ENCODE measurements around the gene STIL.
"Not testable (repeated sequence)": the region's sequence is repeated elsewhere in the genome, so short reads cannot be mapped to it uniquely, and the experiment has no call there.

The STIL gene

GRCh38 chr1:47313915-47314664 lies at the start of gene STIL:
Gene STIL (minus strand): TSS chr1:47314147. CDS start chr1:47310319, 3,828 bp downstream.
- DNase-seq, result peak; percentile 99

GRCh38 chr1:47362828-47363227 lies 48.9 kb upstream of the STIL start:
- no peak for DNase-seq

- DNase-seq, result no peak
Measured at GRCh38 chr1:47361380-47361779, 47.4 kb upstream of the STIL start.

- DNase-seq, result peak; percentile 82
Measured at GRCh38 chr1:47351305-47351704, 37.4 kb upstream of the STIL start.

GRCh38 chr1:47348246-47348645 lies 34.3 kb upstream of the STIL start:
- DNase-seq, result no peak

GRCh38 chr1:47347735-47348134 lies 33.8 kb upstream of the STIL start:
- DNase-seq, result no peak

- not testable (repeated sequence) for DNase-seq
Measured at GRCh38 chr1:47346979-47347378, 33.0 kb upstream of the STIL start.

- no peak for DNase-seq
Measured at GRCh38 chr1:47340227-47340626, 26.3 kb upstream of the STIL start.

GRCh38 chr1:47338249-47339077 lies 24.5 kb upstream of the STIL start:
- no peak for DNase-seq

GRCh38 chr1:47337350-47337749 lies 23.4 kb upstream of the STIL start:
- DNase-seq, result no peak

GRCh38 chr1:47334765-47335435 lies 21.0 kb upstream of the STIL start:
- DNase-seq, result no peak

GRCh38 chr1:47333922-47334764 lies 20.2 kb upstream of the STIL start:
- DNase-seq, result peak; percentile 82

GRCh38 chr1:47333578-47333921 lies 19.6 kb upstream of the STIL start, which contains the start of gene CMPK1:
Gene CMPK1 (plus strand): TSS chr1:47333790. CDS start chr1:47333946, 156 bp downstream.
- peak; percentile 86 for DNase-seq

GRCh38 chr1:47332779-47333577 lies 19.0 kb upstream of the STIL start:
- DNase-seq, result no peak

GRCh38 chr1:47331875-47332274 lies 17.9 kb upstream of the STIL start:
- DNase-seq, result no peak

GRCh38 chr1:47330212-47330611 lies 16.3 kb upstream of the STIL start:
- DNase-seq, result no peak

- no peak for DNase-seq
Measured at GRCh38 chr1:47328992-47329391, 15.0 kb upstream of the STIL start.

GRCh38 chr1:47326271-47326670 lies 12.3 kb upstream of the STIL start:
- DNase-seq, result no peak

GRCh38 chr1:47325528-47325927 lies 11.6 kb upstream of the STIL start:
- no peak for DNase-seq

GRCh38 chr1:47324682-47325081 lies 10.7 kb upstream of the STIL start:
- no peak for DNase-seq

- no peak for DNase-seq
Measured at GRCh38 chr1:47323599-47324031, 9.7 kb upstream of the STIL start.

- DNase-seq, result not testable (repeated sequence)
Measured at GRCh38 chr1:47319968-47320367, 6.0 kb upstream of the STIL start.
